HepG2 (cell line): ENCODE measurements around the gene LEF1.

Experiments
- ATF7 ChIP-seq, 2 experiments: fragments of 450-650 bp in 1 of 2; sonication (generic) in 1 of 2; formaldehyde crosslinking in 1 of 2; IDR thresholded peaks; 2 replicates each; pipeline versions ENCODE4 v1.4.0 to v1.6.1; 2016 to 2020; ENCODE audit warnings: antibody characterized with exemption in 1 of 2, mild to moderate bottlenecking in 1 of 2, missing genetic modification reagents in 1 of 2
- GABPB1 ChIP-seq: IDR thresholded peaks from 2 replicates; pipeline ENCODE4 v1.6.1; 2016; ENCODE audit warnings: mild to moderate bottlenecking, missing genetic modification reagents, moderate library complexity, missing compliant biosample characterization
- POLR2AphosphoS5 ChIP-seq: IDR thresholded peaks from 2 replicates; pipeline ENCODE4 v1.6.1; 2012; ENCODE audit warnings: low read depth, low read length
- RELA ChIP-seq: sonication (generic); formaldehyde crosslinking; IDR thresholded peaks from 2 replicates; pipeline ENCODE4 v1.4.0; 2020; ENCODE audit warnings: missing genetic modification reagents
- SATB2 ChIP-seq: sonication (generic); formaldehyde crosslinking; IDR thresholded peaks from 2 replicates; pipeline ENCODE4 v1.5.0; 2020; ENCODE audit warnings: missing genetic modification reagents
- SP4 ChIP-seq: sonication (generic); formaldehyde crosslinking; IDR thresholded peaks from 2 replicates; pipeline ENCODE4 v1.8.1; 2023; ENCODE audit warnings: mild to moderate bottlenecking, missing genetic modification reagents
- ZFP1 ChIP-seq: IDR thresholded peaks from 2 replicates; pipeline ENCODE4 v1.6.1; 2016
- ZNF12 ChIP-seq: sonication (generic); formaldehyde crosslinking; IDR thresholded peaks from 2 replicates; pipeline ENCODE4 v1.5.0; 2020; ENCODE audit warnings: missing genetic modification reagents
- ZNF350 ChIP-seq: sonication (generic); formaldehyde crosslinking; IDR thresholded peaks from 2 replicates; pipeline ENCODE4 v1.4.0; 2020; ENCODE audit warnings: mild to moderate bottlenecking, low read depth, missing genetic modification reagents, borderline replicate concordance
- ZNF510 ChIP-seq: sonication (generic); formaldehyde crosslinking; IDR thresholded peaks from 2 replicates; pipeline ENCODE4 v1.4.0; 2020; ENCODE audit warnings: low read depth, mild to moderate bottlenecking, missing genetic modification reagents
- ZNF614 ChIP-seq: IDR thresholded peaks from 2 replicates; pipeline ENCODE4 v1.6.1; 2018; ENCODE audit warnings: missing biosample characterization, missing genetic modification reagents, inconsistent platforms, borderline replicate concordance
- ZSCAN30 ChIP-seq: sonication (generic); formaldehyde crosslinking; IDR thresholded peaks from 2 replicates; pipeline ENCODE4 v1.5.0; 2020; ENCODE audit warnings: mild to moderate bottlenecking, missing genetic modification reagents
- TF ChIP-seq, protein P1 (sequence below): sonication (generic); formaldehyde crosslinking; IDR thresholded peaks from 2 replicates; pipeline ENCODE4 v1.4.0; 2020; ENCODE audit warnings: mild to moderate bottlenecking, missing genetic modification reagents

DNA sequence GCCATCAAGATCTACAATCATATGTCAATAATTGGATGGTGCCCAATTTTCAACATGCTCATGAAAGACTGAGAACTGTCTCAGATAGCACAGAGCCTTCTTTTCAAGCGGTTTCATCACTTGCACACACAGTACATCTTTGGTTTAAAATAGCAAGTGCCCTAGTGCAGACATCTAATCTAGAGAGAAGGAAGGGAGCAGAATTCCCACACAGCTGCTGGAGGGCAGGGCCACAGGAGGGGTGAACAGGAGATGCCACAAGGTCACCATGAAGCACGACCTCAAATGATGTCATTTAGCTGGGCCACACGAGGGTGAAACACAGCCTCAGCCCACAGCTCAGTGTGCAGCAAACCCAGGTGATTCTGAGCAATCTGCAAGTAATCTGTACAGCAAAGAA, 24.3 kb downstream of the LEF1 start:
- TF ChIP-seq ZNF510 (CRISPR knock-in tag) (no peak), SP4 (CRISPR knock-in tag) (no peak), RELA (CRISPR knock-in tag) (no peak), ZSCAN30 (CRISPR knock-in tag) (no peak), ATF7 (IDR thresholded peaks at IDR 0.05) (no peak), ATF7 (CRISPR knock-in tag; IDR thresholded peaks at IDR 0.05) (no peak), ZNF350 (CRISPR knock-in tag) (no peak), ZNF614 (no peak), SATB2 (CRISPR knock-in tag) (no peak), ZNF12 (no peak), POLR2AphosphoS5 (no peak), GABPB1 (CRISPR knock-in tag) (no peak), ZFP1 (CRISPR knock-in tag) (no peak)
- TF ChIP-seq, protein P1, sequence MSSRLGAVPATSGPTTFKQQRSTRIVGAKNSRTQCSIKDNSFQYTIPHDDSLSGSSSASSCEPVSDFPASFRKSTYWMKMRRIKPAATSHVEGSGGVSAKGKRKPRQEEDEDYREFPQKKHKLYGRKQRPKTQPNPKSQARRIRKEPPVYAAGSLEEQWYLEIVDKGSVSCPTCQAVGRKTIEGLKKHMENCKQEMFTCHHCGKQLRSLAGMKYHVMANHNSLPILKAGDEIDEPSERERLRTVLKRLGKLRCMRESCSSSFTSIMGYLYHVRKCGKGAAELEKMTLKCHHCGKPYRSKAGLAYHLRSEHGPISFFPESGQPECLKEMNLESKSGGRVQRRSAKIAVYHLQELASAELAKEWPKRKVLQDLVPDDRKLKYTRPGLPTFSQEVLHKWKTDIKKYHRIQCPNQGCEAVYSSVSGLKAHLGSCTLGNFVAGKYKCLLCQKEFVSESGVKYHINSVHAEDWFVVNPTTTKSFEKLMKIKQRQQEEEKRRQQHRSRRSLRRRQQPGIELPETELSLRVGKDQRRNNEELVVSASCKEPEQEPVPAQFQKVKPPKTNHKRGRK, result no peak
